Endothelial cell of umbilical vein (primary cell): Measurements from ENCODE around the gene ULBP2. TPM values are rescaled to one million over a fixed set of nuclear protein-coding genes. Genes with fewer than 3 reads are reported as not detected.

Source experiments
- BruUV-seq: library from RNA; stranded (reverse); fragments of 400-500 nt; replicated peaks from 2 replicates; lab custom pipeline; 2021; lab: Mats Ljungman, UMichigan
- CTCF ChIA-PET: fragments of 300-600, 350-600 bp; sonication (Branson Sonifier 250); formaldehyde crosslinking; loops from one replicate; lab custom pipeline; 2021; ENCODE audit warnings: antibody characterized with exemption, inconsistent platforms; lab: Charles Lee
- POLR2A ChIA-PET: fragments of 300-600, 350-600 bp; sonication (Branson Sonifier 250); formaldehyde crosslinking; loops from one replicate; lab custom pipeline; 2021; ENCODE audit warnings: antibody characterized with exemption, inconsistent platforms; lab: Charles Lee
- DNase-seq: peaks from one replicate; pipeline ENCODE4 v3.0.0-alpha.2; 2011; ENCODE audit warnings: low read depth, low spot score
- FAIRE-seq: peaks from 2 replicates; lab custom pipeline; 2011; peaks lifted over from hg19 to GRCh38; lab: Jason Lieb, UNC
- H2AFZ ChIP-seq: 2 replicates; pipeline ENCODE4 v1.6.0; 2012; ENCODE audit warnings: low read depth, low read length, control low read depth, inconsistent platforms
- H3K27ac ChIP-seq: 2 replicates; pipeline ENCODE4 v1.5.1; 2011; ENCODE audit warnings: low read depth, mild to moderate bottlenecking, control low read depth, low read length, moderate library complexity; ENCODE audit not compliant: insufficient read depth
- H3K27me3 ChIP-seq, 2 experiments: 2 replicates each; pipeline versions ENCODE4 v1.6.0 to v1.6.1; 2011; ENCODE audit warnings: low read length in 2 of 2, mixed read lengths in 1 of 2; ENCODE audit not compliant: control insufficient read depth in 2 of 2, insufficient read depth in 2 of 2
- H3K36me3 ChIP-seq, 2 experiments: 2 replicates in 1 of 2; 3 replicates in 1 of 2; pipeline ENCODE4 v1.5.1; 2011; ENCODE audit warnings: low read length in 2 of 2, mild to moderate bottlenecking in 1 of 2, moderate library complexity in 1 of 2; ENCODE audit not compliant: control insufficient read depth in 2 of 2, insufficient read depth in 2 of 2; ENCODE audit errors: extremely low read depth in 1 of 2
- H3K4me1 ChIP-seq: 3 replicates; pipeline ENCODE4 v1.5.1; 2011; ENCODE audit warnings: mild to moderate bottlenecking, low read length; ENCODE audit not compliant: control insufficient read depth, insufficient read depth; ENCODE audit errors: extremely low read depth
- H3K4me2 ChIP-seq: 2 replicates; pipeline ENCODE4 v1.6.1; 2011; ENCODE audit warnings: low read length, control low read depth, mixed read lengths; ENCODE audit not compliant: insufficient read depth
- H3K4me3 ChIP-seq, 3 experiments: fragments of 200-600 bp in 1 of 3; sonication (generic), shearing (Covaris generic) in 1 of 3; replicated peaks in 1 of 3; 2 replicates each; pipeline ENCODE4 v1.5.1; 2011 to 2016; ENCODE audit warnings: control low read depth in 3 of 3, low read length in 3 of 3, mild to moderate bottlenecking in 2 of 3, inconsistent platforms in 1 of 3, low read depth in 1 of 3, moderate library complexity in 1 of 3; ENCODE audit not compliant: insufficient read depth in 1 of 3
- H3K79me2 ChIP-seq: 2 replicates; pipeline ENCODE4 v1.6.0; 2012; ENCODE audit warnings: low read length, inconsistent platforms; ENCODE audit not compliant: control insufficient read depth, insufficient read depth
- H3K9ac ChIP-seq: replicated peaks from 2 replicates; pipeline ENCODE3; 2011; ENCODE audit warnings: low read length, control low read depth; ENCODE audit not compliant: insufficient read depth; ENCODE audit errors: extremely low read depth
- H3K9me1 ChIP-seq: replicated peaks from 3 replicates; pipeline ENCODE4 v1.6.0; 2011; ENCODE audit warnings: mild to moderate bottlenecking, low read length; ENCODE audit not compliant: control insufficient read depth, insufficient read depth; ENCODE audit errors: extremely low read depth
- H3K9me3 ChIP-seq: replicated peaks from 2 replicates; pipeline ENCODE4 v1.5.1; 2012; ENCODE audit warnings: low read length, inconsistent platforms; ENCODE audit not compliant: control insufficient read depth, insufficient read depth
- H4K20me1 ChIP-seq: replicated peaks from 2 replicates; pipeline ENCODE3; 2011; ENCODE audit warnings: mild to moderate bottlenecking, low read length; ENCODE audit not compliant: control insufficient read depth, insufficient read depth; ENCODE audit errors: extremely low read depth
- EZH2 ChIP-seq: IDR thresholded peaks from 2 replicates; pipeline ENCODE4 v1.6.1; 2012; ENCODE audit warnings: borderline replicate concordance, low read depth, mild to moderate bottlenecking, moderate library complexity, low read length, inconsistent platforms; ENCODE audit not compliant: severe bottlenecking
- FOS ChIP-seq: IDR thresholded peaks from 2 replicates; pipeline ENCODE4 v1.6.1; 2011; ENCODE audit warnings: mild to moderate bottlenecking, low read length, moderate library complexity, borderline replicate concordance; ENCODE audit not compliant: insufficient read depth
- GATA2 ChIP-seq: IDR thresholded peaks from 2 replicates; pipeline ENCODE4 v1.7.0; 2011; ENCODE audit warnings: low read depth, mild to moderate bottlenecking, moderate library complexity, mixed read lengths, low read length; ENCODE audit not compliant: insufficient read length, insufficient read depth
- JUN ChIP-seq: IDR thresholded peaks from 2 replicates; pipeline ENCODE4 v1.6.1; 2011; ENCODE audit warnings: borderline replicate concordance, low read depth; ENCODE audit not compliant: insufficient read length, insufficient read depth
- MYC ChIP-seq: IDR thresholded peaks from one replicate; pipeline ENCODE4 v1.6.1; 2011; ENCODE audit warnings: mild to moderate bottlenecking, low read depth, low read length
- POLR2A ChIP-seq: IDR thresholded peaks from 2 replicates; pipeline ENCODE4 v1.6.1; 2012; ENCODE audit warnings: low read depth, mild to moderate bottlenecking, control low read depth, low read length
- POLR2AphosphoS5 ChIP-seq: IDR thresholded peaks from 2 replicates; pipeline ENCODE4 v1.6.1; 2012; ENCODE audit warnings: low read depth, mild to moderate bottlenecking, control low read depth, low read length, moderate library complexity; ENCODE audit not compliant: insufficient read depth
- dilution Hi-C: fragments of 300-500 bp; cut with MboI; formaldehyde crosslinking; loops from one replicate; pipeline ENCODE4 v1.15.0; 2019; ENCODE audit warnings: low sequenced_read_pairs; ENCODE audit not compliant: extremely low pct_ligation_motif_present
- intact Hi-C: fragments of 100-400 bp; cut with micrococcal nuclease; formaldehyde crosslinking; loops from one replicate; pipeline ENCODE4 v1.10.0; 2022
- polyA plus RNA-seq, 4 experiments: library from polyadenylated mRNA; depleted of rRNA in 3 of 4; stranded (reverse) in 3 of 4; unstranded in 1 of 4; fragments of >200 nt; gene quantifications; 2 replicates each; pipeline versions ENCODE4 v1.2.1 to v1.2.3, GENCODE V29; 2011 to 2012; ENCODE audit warnings: missing spikeins in 1 of 4
- total RNA-seq: library from RNA; stranded (reverse); gene quantifications from 2 replicates; pipeline ENCODE4 v1.2.3, GENCODE V29; 2021
- TF ChIP-seq, protein P1 (sequence below): IDR thresholded peaks from 2 replicates; pipeline ENCODE4 v1.6.1; 2011; ENCODE audit not compliant: insufficient read depth, insufficient read length
- TF ChIP-seq, protein P2 (sequence below), 2 donors: IDR thresholded peaks; 1 replicate in 1 of 2; 2 replicates in 1 of 2; pipeline ENCODE4 v1.5.1; 2011; ENCODE audit warnings: low read length in 2 of 2, mild to moderate bottlenecking in 2 of 2, moderate library complexity in 2 of 2, control low read depth in 1 of 2, inconsistent platforms in 1 of 2, low read depth in 1 of 2; ENCODE audit not compliant: insufficient read depth in 1 of 2; ENCODE audit errors: extremely low read depth in 1 of 2

Gene ULBP2
- total and polyA plus RNA-seq, 2 donors (not counting 3 experiments of a cell fraction or from before 2014, with no cell fraction given) = 7.0 to 22.8 TPM

DNA sequence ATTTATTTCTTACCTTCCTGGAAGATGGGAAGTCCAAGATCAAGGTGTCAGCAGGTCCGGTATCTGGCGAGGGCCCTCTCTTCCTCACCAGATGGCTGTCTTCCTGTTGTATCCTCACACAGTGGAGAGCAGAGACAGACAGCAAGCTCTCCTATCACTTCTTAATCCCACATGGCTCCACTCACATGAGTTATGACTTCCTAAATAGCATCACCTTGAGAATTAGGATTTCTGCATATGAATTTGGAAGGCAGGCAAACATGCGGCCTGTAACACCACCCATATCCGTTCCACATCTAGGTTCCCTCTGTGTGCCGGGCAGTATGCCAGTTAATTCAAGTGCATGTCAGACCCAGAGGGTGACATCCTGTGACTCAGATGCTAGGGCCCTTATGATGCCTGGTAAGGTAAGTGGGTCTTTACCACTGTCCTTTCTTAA, 46.0 kb upstream of the ULBP2 start:
- peak overlapping the region; percentile 9 for H3K4me2 ChIP-seq
- intact Hi-C loops (loop anchor here (2.0 kb wide), 1 partner anchor 31 kb away; the partner anchor contains the start of gene LRP11), dilution Hi-C loops (no loop called here)
- H3K36me3 ChIP-seq = no peaks in the 10 kb centered on the region
- no peak overlapping the region for H3K9ac ChIP-seq
- no TSS peak for BruUV-seq
- H3K9me1 ChIP-seq = no peaks in the 10 kb centered on the region
- POLR2A ChIA-PET = no interaction called here
- no peak overlapping the region for H2AFZ ChIP-seq
- H4K20me1 ChIP-seq = no peaks in the 10 kb centered on the region
- no peak overlapping the region for H3K4me3 ChIP-seq
- FAIRE-seq (peak; percentile 98), DNase-seq (peak; percentile 58)
- CTCF ChIA-PET = interaction anchor here (1.0 to 1.6 kb wide), 4 partner anchors 8 to 55 kb away, joined by 3 to 5 read pairs (median 3); no protein-coding TSS in a partner anchor
- H3K4me1 ChIP-seq = peaks cover 17% of the 10 kb centered on the region
- no peaks in the 10 kb centered on the region for H3K79me2 ChIP-seq
- no peak overlapping the region for H3K27ac ChIP-seq
- peaks cover 0 to 3% of the 10 kb centered on the region in 2 experiments for H3K27me3 ChIP-seq
- no peak for TF ChIP-seq EZH2
- TF ChIP-seq JUN = peak; percentile 44
- TF ChIP-seq MYC = peak; percentile 43
- TF ChIP-seq FOS = peak; percentile 42
- peak; percentile 21 for TF ChIP-seq POLR2AphosphoS5
- peak; percentile 11 for TF ChIP-seq GATA2
- TF ChIP-seq, protein P1, sequence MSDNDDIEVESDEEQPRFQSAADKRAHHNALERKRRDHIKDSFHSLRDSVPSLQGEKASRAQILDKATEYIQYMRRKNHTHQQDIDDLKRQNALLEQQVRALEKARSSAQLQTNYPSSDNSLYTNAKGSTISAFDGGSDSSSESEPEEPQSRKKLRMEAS = no peak
- TF ChIP-seq, protein P2, sequence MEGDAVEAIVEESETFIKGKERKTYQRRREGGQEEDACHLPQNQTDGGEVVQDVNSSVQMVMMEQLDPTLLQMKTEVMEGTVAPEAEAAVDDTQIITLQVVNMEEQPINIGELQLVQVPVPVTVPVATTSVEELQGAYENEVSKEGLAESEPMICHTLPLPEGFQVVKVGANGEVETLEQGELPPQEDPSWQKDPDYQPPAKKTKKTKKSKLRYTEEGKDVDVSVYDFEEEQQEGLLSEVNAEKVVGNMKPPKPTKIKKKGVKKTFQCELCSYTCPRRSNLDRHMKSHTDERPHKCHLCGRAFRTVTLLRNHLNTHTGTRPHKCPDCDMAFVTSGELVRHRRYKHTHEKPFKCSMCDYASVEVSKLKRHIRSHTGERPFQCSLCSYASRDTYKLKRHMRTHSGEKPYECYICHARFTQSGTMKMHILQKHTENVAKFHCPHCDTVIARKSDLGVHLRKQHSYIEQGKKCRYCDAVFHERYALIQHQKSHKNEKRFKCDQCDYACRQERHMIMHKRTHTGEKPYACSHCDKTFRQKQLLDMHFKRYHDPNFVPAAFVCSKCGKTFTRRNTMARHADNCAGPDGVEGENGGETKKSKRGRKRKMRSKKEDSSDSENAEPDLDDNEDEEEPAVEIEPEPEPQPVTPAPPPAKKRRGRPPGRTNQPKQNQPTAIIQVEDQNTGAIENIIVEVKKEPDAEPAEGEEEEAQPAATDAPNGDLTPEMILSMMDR (IDR thresholded peaks at IDR 0.05; ENCODE audit: extremely low read depth in 1 of 2, insufficient read depth in 1 of 2, low read depth in 1 of 2, low read length in 2 of 2) = no peak
- TF ChIP-seq POLR2A = no peak
- no peaks in the 10 kb centered on the region for H3K9me3 ChIP-seq
